HUES64 (cell line): Measurements from ENCODE around the gene OR10W1.

Experiments used
- H3K27ac ChIP-seq: 2 replicates; pipeline ENCODE4 v1.7.0; 2013; ENCODE audit warnings: low read depth, low read length, inconsistent platforms
- H3K27me3 ChIP-seq: 2 replicates; pipeline ENCODE4 v1.6.1; 2013; ENCODE audit warnings: mild to moderate bottlenecking, low read length; ENCODE audit not compliant: insufficient read depth
- H3K36me3 ChIP-seq: 2 replicates; pipeline ENCODE4 v1.6.1; 2013; ENCODE audit warnings: mild to moderate bottlenecking, low read length; ENCODE audit not compliant: insufficient read depth
- H3K4me1 ChIP-seq: 2 replicates; pipeline ENCODE4 v1.6.1; 2013; ENCODE audit warnings: mild to moderate bottlenecking, low read length, moderate library complexity; ENCODE audit not compliant: insufficient read depth
- H3K4me3 ChIP-seq: 2 replicates; pipeline ENCODE4 v1.5.1; 2013; ENCODE audit warnings: mild to moderate bottlenecking, low read length, moderate library complexity
- H3K9ac ChIP-seq: 2 replicates; pipeline ENCODE4 v1.6.1; 2013; ENCODE audit warnings: mild to moderate bottlenecking, low read depth, low read length
- H3K9me3 ChIP-seq: 2 replicates; pipeline ENCODE4 v1.6.1; 2013; ENCODE audit warnings: low read depth, low read length; ENCODE audit not compliant: insufficient read depth
- WGBS: fragments of 150-250, 120-280 bp; methylation state at CpG from one replicate; pipeline ENCODE4 v1.1.7; 2013; ENCODE audit warnings: missing lambda C conversion rate; 5-methylcytosine and 5-hydroxymethylcytosine counted together

OR10W1 gene

DNA sequence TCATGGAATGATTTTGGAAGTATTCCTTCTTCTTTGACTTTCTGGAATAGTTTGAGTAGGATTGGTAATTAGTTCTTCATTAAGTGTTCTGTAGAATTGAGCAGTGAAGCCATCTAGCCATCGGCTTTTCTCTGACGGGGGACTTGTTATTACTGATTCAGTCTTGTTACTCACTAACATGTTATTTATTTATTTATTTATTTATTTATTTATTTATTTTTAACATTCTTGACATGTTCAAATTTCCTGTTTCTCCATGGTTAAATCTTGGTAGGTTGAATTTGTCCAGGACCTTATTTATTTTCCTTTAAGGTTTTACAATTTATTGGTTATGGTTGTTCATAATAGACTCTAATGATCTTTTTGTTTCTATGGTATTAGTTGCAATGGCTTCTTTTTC, 24.1 kb downstream of the OR10W1 start:
- Histone ChIP-seq H3K4me1 (no peaks in the 10 kb centered on the region), H3K27ac (no peak overlapping the region), H3K9ac (no peak overlapping the region), H3K9me3 (peaks cover 19% of the 10 kb centered on the region; the same call in 1 of the 2 replicates), H3K36me3 (no peaks in the 10 kb centered on the region), H3K4me3 (no peak overlapping the region), H3K27me3 (no peaks in the 10 kb centered on the region)
- no CpG with 5 or more reads among the region's 2 CpGs for WGBS

DNA sequence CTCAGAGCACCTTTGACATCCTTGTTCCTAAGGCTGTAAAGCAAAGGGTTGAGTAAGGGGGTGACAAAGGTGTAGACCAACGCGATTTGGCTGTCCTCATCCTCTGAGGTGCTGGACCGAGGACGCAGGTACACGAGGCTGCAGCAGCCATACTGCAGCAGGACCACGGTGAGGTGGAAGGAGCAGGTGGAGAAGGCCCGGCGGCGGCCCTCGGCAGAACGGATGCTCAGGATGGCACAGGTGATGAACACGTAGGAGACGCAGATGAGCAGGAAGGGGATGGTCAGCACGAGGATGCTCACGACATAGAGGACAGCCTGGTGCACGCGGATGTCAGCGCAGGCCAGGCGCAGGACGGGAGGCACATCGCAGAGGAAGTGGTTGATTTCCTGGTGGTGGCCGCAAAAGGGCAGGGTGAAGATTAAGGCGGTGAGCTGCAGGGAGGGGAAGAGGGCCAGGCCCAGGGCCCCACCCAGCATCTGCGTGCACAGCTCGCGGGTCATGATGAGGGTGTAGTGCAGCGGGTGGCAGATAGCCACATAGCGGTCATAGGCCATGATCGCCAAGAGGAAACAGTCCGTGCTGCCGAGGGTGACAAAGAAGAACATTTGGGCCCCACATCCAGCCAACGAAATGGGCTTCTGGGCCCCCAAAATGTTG, 40.0 kb downstream of the OR10W1 start:
- Histone ChIP-seq H3K4me3 (no peak overlapping the region), H3K4me1 (no peaks in the 10 kb centered on the region), H3K36me3 (no peaks in the 10 kb centered on the region), H3K27me3 (no peaks in the 10 kb centered on the region), H3K27ac (no peak overlapping the region), H3K9ac (no peak overlapping the region), H3K9me3 (no peaks in the 10 kb centered on the region)
- WGBS: 93% methylated on average over 32 of the region's 32 CpGs

DNA sequence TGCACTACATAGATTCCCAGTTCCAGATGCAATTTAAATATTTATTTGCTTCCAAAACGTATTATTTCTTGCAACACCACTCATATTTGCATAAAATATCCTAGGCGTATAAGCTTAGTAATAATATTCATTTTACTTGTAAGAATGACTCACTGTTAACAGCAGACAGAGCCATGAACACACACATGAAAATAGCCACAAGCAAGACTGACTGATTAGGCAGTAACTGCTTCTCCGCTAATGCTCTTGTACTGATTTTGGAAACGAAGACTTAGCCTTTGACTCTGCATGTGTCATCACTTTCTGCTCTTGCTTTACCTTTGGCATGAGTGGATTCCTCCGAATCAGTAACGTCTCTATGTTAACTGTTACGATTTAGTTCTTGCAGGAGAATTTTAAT, 45.3 kb downstream of the OR10W1 start:
- no peaks in the 10 kb centered on the region for H3K27me3 ChIP-seq
- WGBS: 80% methylated on average over 7 of the region's 7 CpGs

More for the DNA sequence above, 45.3 kb downstream of the OR10W1 start:
- Histone ChIP-seq H3K4me3 (no peak overlapping the region), H3K4me1 (no peaks in the 10 kb centered on the region), H3K27ac (no peak overlapping the region), H3K36me3 (no peaks in the 10 kb centered on the region), H3K9ac (no peak overlapping the region), H3K9me3 (no peaks in the 10 kb centered on the region)
